ENCODE results near the gene ISLR.

Gene ISLR

DNA sequence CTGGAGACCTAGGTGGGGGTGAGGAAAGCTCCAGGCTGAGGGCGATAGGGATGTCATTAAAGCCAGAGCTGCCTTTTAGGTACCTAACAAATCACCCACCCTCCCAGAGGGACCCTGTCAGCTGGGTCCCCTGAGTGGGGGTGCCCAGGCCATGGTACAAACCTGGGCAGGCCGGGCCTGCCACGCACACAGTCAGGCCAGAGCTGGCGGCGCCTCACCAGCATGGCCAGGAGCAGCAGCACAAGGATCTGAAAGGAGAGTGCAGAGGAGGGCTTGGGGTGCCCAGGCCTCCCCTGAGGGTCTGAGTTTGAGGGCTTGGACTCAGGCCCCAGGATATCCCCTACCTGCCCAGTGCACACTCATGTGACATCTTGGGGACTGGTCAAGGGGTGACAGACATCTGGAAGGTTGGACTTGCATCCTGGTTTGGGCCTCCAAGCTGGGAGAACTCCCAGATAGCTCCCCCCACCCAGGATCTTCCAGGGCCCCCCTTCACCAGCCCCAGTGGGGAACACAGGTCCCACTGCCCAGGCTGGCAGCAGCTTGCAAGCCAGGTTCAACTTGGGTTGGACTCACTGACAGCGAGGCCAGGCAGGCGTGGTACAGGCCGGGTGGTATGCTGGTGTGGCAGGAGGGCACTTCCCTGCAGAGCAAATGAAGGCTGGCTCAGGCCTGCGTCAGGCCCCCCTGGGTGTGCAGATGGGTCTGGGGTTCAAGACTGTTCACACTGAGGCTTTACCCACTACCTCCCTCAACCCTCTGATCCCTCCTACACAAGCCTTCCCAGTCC is 23.9 kb downstream of the ISLR start:
- no peak for DNase-seq

DNA sequence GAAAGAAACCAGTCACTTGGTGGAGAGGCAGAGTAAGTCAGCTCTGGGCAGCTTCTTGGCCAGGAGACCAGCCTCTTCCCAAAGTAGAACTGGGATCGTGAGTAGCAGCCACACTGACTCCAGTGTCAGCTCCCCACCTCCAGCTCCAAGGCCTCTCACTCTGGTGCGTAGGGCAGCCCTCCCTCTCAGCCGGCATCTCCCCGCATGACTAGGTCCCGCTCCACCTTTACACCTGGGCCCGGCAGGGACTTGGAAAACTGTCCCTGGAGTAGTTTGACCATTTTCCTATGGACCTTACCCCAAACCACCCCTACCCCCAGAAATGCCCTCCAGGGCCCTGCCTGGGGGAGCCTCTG is 25.8 kb downstream of the ISLR start:
- DNase-seq = no peak

DNA sequence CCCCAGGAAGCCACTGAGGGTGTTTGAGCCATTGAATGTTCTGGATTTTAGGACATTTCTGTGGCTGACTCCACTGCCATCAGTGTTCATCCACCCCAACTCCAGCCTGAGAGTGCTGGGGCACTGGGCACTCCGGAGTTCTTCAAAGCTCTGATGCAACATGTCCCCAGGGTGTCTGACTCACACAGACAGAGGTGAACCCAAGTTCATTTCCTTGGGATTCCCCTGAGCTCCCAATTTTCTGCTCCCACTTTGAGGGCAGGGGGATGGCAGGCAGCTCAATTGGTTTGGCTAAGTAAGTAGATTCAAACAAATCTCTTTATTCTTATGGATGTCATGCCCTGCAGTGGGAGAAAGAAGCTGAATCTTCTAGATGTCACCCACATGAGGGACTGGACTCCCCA is 26.9 kb downstream of the ISLR start:
- DNase-seq = no peak

DNA sequence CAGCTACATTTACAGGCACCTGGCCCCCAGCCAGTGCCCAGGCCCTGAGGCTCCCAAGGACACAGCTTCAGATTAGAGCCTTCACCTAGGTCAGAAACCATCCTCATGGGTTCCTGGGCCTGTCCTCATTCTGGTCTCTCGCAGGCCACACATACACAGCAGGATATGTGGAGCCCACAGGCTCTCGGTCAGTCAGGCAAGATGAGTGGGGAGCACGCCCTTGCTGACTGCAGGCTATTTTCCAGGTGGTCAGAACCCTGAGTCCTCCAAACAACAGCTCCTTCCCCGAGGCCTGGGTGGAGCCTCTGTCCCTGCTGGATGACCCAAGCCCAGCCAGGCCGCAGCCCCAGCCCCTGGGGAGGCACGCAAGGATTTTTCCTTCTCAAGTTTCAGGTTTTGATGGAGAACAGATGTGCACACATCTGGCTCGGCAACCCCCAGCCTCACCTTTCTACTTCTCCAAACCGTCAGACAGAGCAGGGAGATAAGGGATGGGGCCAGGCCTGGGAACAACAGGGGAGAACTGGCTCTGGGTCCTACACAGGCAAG is 27.4 kb downstream of the ISLR start:
- DNase-seq = no peak

DNA sequence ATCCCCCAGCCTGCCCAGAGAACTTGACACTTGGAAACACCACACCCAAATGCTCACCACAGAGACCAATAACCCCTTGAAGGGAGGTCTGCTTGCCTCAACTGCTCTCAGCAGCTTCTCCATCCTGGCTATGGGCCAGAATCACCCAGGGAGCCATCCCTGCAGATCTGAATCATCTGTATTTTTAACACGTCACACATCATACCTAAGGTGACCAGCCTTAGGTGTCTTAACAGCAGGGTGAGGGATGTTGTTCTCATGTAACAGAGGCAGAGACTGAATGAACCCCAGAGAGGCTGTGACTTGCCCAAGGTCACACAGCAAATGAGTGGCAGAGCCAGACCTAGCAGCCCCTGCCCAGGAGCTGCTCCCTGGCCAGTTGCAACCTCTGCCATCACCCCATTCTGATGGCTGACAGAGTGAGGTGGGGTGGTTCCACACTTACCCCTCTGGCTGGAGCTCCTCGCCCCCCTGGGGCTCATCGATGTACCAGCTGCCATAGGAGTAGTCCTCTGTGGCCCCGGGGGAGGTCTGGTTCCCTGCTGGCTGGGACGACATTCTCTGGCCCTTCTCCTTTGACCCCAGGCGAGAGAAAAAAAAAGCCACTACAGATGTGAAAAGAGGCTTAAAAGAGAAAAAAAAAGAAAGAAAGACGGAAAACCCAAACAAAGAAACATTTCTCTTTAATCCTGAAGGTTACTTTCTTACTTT is 28.4 kb downstream of the ISLR start:
- no peak for DNase-seq

DNA sequence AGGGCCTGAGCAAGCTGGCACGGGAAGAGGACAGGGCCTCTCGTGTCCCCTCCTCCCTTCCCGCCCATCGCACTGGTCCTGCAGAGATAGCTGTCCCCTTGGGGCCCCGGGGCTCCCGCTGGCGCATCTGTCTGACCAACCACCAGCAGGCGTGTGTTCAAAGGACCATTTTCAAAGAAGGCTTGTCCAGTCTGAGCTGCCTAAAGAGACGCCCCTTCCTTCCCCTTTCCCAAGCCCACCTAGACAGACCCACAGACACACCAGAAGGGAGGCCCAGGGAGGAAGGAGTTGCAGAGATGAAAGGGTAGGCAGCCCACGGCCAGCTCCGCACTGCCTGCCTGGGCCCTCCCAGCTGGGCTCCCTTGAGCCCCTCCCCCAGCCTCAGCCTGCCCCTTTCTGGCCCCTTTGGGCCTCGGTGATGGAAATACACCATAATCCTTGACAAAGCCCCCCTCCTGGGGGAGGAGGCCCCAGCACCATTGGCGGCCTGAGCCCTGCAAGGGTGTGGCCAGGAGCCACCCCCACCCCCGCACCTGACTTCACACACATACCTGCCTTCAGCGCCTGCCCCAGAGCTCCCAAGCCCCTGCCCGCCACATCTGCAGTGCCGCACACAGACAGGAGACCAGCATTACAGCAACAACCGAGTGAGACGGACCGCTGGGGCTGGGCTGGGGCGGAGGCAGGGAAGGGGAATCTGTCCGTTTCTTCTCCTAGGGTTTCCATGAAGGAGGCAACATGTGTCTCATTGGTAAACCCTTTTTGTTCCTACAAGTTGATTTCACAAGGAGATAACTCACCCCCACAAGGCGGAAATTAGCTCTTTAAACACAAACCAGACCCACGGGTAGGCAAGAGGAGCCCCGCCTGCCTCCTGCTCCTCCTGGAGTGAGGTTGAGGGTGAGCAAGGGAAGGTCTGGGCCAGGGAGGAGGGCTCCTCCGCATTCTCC is 29.2 kb downstream of the ISLR start, which contains the start of gene STRA6:
STRA6 (minus strand) TSS at position 336 of the 950 bp plus-strand sequence. CDS start 520 bp downstream, outside the sequence.
- no peak for DNase-seq

DNA sequence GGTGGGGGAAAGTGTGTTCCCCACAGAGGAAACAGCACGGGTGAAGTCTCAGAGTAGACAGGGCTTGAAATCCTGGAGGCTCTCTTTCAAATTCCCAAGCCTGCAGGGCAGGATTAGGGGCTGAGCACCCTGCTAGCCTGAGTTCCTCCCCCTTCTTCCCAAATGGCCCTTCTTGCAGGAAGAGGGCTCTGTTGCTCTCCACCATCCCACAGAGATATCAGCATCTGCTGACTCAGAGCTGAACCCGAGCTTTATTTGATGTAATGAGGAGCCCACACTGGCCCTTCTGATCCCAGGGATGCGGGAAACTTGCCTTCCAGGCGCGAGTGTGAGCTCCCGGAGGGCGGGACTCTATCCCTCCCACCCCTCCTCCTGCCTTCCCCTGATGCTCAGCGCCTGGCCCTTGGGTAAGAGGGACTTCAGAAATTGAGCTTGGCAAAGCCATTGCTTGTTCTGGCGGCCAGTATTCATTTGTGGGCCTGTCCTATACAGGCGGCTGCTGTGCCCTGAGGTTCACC is 30.5 kb downstream of the ISLR start:
- DNase-seq = no peak

DNA sequence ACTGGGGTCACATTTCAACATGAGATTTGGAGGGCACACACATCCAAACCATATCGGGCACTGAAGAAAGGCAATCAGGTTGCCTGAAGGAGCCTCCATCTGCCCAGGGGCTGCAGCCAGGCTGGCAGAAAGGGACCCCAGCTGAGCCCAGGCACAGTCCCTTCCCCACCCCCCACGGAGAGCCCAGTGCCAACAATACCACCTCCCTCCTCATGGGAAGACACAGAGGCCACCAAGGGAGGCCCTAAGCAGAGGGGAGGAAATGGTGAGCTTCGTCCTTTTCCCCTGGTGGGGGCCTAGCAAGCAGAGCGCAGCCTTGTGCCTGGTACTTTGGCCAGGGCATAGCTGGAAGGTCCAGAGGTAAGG is 32.1 kb downstream of the ISLR start:
- no peak for DNase-seq

DNA sequence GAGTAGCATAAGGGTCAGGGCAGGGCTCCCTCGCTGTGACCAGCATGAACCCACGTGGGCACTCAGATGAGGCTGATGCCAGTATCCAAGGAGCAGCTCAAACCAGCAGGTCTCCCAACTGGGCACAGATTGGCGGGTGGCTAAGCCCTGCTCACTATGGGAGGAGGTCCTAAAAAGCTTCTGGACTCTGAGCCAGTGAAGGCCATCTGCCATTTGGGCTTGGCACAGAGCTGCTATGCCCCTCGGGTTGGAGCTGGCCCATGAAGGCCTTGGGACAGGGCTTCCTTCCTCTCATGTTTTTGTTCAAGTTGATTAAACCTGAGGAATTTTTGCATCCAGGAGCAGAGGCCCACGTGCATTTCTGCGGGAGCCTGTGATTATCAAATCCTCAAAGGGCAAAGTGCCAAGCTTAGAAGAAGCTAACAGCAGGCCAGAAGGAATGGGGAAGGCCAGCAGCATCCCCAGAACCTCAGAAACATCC is 33.3 kb downstream of the ISLR start:
- no peak for DNase-seq

DNA sequence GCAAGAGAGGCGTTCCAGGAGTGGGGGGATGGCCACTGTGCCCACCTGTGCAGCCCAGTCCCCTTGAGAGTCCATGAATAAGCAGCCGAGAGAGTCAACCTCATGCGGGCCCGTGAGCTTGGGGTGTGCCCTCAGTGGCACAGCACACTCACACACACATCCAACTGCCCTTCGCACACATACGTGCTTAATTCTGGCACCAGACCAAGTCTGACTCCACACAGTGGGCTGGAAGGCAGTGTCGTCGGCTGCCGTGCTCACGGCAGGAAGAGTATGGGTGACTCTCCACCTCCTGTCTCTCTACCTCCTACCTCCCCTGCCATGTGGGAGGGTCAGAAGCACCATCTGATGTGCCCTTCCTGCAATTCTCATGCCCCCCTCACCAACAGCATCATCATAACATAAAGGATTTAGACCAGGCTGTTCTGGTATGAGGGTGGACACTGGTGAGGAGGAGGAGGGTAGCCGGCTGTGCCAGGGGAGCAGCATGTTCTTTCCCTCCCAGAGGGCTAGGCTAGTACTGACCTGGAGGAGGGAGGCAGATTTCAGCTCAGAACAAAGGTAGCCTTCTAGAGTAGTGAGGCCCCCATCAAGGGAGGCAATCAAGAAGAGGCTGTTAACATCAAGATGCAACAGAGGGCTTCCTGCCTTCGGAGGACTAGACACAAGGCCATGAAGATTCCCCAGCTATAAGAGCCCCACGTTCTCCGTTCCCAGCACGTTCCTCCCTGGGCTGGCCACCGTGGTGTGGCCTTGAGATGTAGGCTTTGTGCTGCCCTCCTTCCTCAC is 34.3 kb downstream of the ISLR start:
- no peak for DNase-seq

DNA sequence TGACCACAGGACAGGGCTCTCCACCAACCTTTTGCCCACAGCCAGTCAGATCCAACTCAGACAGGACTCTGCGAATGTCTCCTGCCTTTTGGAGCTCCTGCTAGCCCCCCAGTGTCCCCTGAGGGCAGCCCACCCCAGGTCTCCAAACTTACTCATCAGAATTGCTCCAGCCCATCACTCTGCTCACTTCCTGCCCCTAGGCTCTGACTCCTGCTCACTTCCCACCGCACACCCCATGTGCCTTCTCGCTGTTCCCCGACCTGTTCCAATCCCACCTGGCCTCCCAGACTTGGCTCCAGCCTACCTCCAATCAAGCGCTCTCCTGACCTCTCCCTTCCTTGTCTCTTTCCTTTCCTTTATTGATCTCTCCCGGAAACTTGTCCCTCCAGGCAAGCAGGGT is 35.0 kb downstream of the ISLR start:
- DNase-seq = no peak

DNA sequence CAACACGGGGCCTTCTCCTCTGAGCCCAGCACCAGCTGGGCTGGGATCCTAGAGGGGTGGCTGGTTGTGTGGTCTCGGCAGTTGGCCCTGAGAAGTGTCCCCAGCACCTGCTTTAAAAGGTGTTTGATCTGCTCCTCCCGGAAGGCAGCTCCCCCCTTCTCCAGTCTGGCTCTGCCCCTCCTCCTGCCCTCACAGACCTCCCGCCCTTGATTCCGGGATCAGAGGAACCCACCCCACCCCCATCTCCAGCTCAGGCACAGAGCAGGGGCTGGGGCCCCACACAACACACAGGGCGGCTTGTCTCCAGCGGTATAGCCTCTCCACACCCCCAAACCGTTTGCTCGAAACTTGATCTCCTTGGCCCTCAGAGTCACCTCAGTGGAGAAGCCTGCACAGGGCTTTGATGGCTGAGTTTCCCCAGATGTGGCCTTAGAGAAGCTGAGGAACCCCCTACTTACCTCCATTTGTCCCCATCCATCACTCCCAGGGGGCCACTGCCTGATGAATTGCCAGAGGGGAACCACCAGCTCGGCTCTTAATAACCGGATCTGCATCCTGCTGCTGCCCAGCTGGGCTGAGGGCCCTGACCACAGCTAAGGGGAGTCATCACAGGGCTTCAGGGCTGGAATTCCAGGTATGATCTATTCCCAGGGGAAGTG is 35.5 kb downstream of the ISLR start:
- no peak for DNase-seq

DNA sequence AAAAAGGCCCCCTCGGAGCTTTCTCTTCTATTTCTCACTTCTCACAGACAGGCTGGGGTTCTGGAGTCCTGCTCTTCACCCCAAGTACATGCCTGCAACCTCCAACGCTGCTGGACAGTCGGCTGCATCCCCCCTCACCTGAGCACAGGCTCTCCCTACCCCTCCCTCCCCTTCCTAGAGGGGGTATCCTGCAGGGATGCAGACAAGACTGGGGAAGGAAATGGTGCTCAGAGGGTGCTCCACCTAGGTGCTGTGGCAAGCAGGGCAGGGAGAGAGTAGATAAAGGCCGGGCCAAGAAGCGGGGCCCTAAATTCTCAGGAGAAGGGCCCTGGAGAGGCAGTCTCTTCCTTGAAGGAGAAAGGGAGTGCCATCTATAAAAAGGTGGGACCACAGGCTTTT is 36.0 kb downstream of the ISLR start:
- DNase-seq = no peak

DNA sequence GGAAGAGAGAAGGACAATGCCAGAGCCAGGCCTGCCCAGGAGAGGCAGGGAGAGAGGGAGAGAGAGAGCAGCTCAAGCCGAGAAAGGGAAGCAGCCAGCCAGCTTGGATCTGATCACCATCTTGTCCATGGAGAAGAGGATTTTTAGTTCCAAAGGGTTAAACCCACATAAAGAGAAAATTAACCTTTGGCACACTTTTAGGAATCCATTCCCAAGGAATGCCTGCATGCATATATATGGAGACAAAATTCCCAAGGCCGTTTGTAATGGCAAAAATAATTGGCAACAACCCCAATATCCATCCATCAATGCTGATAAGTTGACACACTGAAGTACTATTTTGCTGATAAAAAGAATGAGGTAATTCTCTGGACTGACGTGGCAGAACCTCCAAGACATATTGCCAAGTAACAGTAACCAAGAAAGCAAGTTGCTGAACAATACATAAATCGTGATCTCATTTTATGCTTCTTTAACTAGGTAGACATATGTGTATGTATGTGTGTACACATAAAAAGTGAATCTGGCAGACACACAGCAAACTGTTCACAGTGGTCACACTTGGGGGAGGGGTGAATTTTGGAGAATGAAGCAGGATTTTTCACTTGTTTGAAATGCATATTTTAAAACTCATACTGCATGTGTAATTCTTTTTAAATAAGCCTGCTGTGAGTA is 36.6 kb downstream of the ISLR start:
- no peak for DNase-seq

DNA sequence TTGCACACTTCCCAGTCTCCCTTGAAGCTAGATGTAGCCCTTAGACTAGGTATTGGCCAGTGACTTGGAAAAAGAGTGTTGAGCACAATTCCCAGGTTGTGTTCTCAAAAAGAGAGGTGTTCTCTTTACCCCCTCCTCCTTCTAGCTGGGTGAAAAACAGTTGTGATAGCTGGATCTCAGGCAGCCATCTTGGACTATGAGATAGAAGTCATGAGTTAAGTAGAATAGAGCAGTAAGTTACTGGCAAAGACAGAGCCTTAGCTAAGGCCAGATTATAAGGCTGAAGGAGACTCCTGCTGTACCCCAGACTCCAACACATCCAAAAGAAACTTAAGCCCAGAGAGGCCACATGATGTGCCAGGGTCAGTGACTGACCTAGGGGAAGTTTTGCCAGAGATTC is 37.2 kb downstream of the ISLR start:
- no peak for DNase-seq

DNA sequence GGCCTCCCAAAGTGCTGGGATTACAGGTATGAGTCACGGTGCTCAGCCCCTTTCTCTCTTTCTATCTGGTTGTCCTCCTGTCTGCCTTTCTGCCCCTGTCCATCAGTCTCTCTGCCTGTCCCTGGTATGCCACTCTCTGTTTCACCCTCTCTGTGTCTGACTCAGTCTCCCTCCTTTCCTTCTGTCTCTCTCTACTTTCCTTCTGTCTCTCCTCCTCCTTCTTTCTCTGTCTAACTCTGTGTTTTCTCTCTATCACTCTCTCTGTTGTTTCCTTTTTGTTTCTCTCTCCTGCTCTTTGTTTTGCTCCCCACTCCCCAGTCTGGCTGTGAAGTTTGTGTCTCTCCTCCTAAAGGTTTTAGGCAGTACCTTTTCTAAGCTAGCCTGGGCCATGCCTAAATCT is 38.1 kb downstream of the ISLR start:
- no peak for DNase-seq

DNA sequence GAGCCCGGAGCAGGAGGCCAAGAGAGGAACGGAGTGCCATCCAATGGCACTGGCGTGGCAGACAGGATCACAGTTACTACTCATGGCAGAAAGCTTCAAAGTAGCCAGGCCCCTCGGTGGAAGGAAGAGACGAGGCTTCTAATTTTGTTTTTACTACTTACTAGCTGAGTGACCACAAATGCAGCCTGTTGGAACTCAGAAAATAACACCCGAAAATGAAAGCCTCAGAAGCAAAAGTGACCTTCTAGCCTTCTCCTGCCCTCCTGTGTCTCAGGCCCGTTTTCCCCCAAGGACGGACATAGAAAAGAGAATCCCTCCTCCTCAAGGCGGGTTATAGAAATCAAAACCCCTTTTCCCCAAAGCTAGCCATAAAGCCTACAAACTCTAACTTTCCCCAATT is 39.0 kb downstream of the ISLR start:
- no peak for DNase-seq

DNA sequence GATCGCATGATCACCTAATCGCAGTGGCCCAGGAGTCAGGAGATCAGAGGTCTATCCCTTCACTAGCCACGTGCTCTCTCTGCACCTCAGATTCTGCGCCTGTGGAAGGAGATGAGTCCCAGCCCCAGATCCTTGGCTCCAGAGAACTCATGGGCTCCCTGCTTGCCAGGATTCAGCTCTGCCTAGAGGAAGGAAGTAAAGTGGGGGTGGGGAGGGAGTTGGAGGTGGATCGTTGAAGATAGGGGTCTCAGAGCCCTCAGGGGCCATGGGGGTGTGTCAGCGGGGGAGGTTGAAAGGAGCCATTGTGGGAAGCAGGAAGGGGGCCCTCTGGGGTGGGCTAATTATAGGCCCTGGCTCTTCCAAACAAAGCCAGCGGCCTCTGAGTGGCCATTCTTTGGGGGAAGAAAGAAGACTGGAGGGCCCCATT is 40.4 kb downstream of the ISLR start:
- DNase-seq = no peak

DNA sequence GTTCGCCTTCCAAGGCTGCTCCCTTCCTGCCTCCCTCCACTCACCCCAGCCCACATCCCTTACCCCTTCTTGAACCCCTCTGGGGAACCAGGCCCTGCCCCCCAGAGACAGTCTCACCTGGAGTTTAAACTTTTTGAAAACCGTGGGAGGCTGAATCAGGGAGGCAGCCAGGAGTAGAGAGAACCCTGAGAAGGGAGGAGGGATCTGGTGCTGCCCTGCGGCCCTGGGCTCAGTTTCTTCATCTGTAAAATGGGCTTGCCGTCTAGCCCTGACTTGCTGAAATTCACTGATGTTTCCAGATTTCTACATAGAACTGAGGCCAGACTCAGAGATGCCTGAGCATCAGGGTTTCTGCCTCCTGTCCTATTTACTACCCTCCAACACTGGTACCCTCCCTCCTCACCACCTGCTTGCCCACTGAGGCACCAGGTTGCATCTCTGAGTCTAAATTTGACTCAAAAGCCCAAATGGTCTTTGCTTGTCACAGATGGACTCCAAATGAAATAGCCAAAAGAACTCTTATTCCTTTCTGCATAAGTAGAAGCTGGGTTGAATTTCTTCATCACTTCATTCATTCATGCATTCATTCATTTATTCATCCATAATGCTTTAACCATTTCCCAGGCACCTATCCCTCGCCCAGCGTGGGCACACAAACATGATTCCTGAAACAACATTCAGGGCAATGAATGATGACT is 41.0 kb downstream of the ISLR start:
- DNase-seq = no peak

DNA sequence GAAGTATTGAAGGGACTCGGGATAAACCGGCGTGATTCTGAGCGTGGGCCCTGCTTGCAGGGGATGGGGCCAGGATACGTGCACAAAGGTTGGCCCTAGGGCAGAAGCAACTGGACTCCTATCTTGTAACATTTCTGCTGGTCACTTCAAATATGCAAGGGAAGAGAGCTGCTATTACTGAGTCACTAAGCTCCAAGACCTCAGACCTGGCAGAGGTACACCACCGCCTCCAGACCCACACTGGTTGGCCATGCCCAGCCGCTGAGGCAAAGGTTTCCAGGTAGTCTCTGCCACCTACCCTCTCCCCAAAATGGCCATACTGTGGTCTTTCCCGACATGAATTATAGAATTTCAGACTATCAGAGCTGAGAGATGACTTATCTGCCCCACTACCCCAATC is 42.4 kb downstream of the ISLR start:
- DNase-seq = no peak

All from activated naive CD4-positive, alpha-beta T cell (primary cell).